ENCODE data around the gene GPBP1L1.
"Not testable (repeated sequence)": the region's sequence is repeated elsewhere in the genome, so short reads cannot be mapped to it uniquely, and the experiment has no call there.

The GPBP1L1 gene

DNA sequence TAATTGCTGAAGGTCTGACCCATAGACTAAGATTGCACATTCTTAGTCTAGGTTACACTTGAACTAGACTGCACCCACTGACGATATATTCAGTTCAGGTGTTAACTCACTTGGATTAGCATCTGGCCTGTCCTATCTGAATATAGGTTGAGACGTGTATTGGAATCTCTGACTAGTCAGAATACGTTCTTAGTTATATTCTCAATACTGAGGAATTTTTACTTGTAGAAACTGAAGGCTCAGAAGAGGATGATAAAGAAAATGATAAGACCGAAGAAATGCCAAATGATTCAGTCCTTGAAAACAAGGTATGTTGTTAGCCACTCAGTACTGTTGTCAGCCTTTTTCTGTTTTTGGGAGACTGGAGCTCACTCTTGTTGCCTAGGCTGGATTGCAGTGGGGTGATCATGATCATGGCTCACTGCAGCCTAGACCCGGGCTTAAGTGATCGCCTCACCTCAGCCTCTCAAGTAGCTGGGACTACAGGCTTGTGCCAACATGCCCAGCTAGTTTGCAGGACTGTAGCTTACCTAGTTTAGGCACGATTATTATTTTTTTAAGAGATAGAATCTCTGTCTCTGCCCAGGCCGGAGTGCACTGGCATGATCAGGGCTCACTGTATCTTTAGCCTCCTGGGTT is 73.3 kb downstream of the GPBP1L1 start:
- TF ChIP-seq, protein P1, sequence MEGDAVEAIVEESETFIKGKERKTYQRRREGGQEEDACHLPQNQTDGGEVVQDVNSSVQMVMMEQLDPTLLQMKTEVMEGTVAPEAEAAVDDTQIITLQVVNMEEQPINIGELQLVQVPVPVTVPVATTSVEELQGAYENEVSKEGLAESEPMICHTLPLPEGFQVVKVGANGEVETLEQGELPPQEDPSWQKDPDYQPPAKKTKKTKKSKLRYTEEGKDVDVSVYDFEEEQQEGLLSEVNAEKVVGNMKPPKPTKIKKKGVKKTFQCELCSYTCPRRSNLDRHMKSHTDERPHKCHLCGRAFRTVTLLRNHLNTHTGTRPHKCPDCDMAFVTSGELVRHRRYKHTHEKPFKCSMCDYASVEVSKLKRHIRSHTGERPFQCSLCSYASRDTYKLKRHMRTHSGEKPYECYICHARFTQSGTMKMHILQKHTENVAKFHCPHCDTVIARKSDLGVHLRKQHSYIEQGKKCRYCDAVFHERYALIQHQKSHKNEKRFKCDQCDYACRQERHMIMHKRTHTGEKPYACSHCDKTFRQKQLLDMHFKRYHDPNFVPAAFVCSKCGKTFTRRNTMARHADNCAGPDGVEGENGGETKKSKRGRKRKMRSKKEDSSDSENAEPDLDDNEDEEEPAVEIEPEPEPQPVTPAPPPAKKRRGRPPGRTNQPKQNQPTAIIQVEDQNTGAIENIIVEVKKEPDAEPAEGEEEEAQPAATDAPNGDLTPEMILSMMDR (IDR thresholded peaks at IDR 0.05; ENCODE audit: low read depth, low read length, missing control alignments) = no peak
- no peak overlapping the region for H3K4me3 ChIP-seq (ENCODE audit: low read depth, low read length)
- DNase-seq (ENCODE audit: low read depth) = no peak

DNA sequence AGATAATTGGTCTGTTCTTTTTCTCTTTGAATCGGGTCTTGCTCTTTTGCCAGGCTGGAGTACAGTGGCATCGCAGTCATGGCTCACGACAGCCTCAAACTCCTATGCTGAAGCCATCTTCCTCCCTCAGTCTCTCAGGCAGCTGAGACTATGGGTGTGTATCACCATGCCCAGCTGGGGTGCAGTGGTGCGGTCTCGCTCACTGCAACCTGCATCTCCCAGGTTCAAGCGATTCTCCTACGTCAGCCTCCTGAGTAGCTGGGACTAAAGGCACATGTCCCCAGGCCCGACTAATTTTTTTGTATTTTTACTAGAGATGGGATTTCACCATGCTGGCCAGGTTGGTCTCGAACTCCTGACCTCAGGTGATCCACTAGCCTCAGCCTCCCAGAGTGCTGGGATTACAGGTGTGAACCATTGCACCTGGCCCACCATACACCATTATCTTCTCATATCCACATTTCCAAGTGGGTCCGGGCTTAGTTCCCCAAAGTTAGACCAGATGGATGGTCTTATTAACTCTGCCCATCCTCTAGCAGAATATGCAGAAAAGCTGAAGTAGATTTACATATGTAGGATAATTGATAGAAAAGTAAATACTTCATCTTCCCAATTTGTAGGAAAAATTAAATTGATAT is 75.6 kb downstream of the GPBP1L1 start:
- TF ChIP-seq, protein P1 (IDR thresholded peaks at IDR 0.05; ENCODE audit: low read depth, low read length, missing control alignments) = no peak
- no peak overlapping the region for H3K4me3 ChIP-seq (ENCODE audit: low read depth, low read length)
- no peak for DNase-seq (ENCODE audit: low read depth)

DNA sequence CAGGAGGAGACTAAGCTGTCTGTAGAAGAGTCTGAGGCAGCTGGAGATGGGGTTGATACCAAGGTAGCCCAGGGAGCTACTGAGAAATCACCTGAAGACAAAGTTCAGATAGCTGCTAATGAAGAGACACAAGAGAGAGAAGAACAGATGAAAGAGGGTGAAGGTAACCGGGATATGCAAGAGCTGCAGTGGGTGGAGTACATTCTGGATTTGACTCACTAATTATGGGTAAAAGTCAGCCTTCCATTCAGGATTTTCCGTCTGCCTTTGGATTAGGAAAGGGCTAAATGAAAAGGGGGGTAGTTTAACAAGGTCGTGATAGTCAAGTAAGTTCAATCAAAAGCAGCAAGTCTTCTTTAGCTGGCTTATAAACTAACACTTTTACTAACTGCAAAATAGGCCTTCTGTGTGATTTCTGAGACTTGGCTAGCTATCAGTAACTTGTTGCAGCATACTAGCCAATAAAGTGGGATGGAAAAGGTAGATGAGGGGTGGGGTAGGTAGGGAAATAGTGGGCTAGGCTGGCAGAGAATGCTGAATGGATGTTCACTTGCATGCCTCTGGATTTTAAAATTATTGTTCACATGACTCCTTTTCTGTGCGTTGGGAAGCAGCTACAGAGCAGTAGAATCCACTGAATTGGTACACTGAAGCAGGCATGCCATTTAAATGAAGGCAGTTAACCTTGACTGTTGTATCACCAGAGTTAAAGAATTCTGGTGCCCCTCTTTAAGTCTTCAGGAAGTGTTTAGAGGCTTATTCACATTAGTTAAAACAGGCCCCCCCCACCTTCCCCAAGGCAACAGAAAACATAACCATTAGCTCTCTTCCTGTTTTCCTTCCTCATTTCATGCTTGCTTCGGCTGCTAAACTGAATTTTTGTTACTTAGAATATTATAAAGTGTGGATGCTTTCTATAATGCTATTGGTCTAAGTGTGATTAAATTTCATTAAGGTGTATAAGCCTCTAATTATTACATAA is 77.9 kb downstream of the GPBP1L1 start:
- DNase-seq (ENCODE audit: low read depth) = no peak
- H3K4me3 ChIP-seq (ENCODE audit: low read depth, low read length) = no peak overlapping the region
- TF ChIP-seq, protein P1 (IDR thresholded peaks at IDR 0.05; ENCODE audit: low read depth, low read length, missing control alignments) = no peak

DNA sequence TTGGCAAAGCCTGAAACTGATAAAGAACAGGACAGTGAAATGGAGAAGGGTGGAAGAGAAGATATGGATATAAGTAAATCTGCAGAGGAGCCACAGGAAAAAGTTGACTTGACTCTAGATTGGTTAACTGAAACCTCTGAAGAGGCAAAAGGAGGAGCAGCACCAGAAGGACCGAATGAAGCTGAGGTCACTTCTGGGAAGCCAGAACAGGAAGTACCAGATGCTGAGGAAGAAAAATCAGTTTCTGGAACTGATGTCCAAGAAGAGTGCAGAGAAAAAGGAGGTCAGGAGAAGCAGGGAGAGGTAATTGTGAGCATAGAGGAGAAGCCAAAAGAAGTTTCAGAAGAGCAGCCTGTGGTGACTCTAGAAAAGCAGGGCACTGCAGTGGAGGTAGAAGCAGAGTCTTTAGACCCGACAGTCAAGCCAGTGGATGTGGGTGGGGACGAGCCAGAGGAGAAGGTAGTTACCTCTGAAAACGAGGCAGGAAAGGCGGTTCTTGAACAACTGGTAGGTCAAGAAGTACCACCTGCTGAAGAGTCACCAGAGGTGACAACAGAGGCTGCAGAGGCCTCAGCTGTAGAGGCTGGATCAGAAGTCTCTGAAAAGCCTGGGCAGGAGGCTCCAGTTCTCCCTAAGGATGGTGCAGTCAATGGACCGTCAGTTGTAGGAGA is 78.8 kb downstream of the GPBP1L1 start:
- TF ChIP-seq, protein P1 (IDR thresholded peaks at IDR 0.05; ENCODE audit: low read depth, low read length, missing control alignments) = no peak
- no peak for DNase-seq (ENCODE audit: low read depth)
- no peak overlapping the region for H3K4me3 ChIP-seq (ENCODE audit: low read depth, low read length)

DNA sequence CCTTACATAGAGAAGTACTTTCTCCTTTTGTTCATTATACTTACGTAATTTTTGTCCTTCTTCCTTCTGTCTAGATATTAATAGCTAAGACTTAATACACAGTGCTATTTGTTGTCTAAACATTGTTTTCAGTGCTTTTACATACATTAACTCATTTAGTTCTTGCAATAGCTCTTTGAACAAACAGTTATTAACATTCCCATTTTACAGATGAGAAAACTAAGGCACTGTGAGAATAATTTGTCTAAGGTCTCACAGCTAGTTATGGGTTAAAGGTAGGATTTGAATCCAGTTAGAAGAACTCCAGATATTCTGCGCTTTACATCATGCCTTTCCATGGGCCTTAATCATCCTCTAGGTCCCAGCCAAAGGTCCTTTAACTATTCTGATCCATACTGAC is 82.1 kb downstream of the GPBP1L1 start:
- DNase-seq (ENCODE audit: low read depth) = no peak
- TF ChIP-seq, protein P1 (IDR thresholded peaks at IDR 0.05; ENCODE audit: low read depth, low read length, missing control alignments) = no peak
- no peak overlapping the region for H3K4me3 ChIP-seq (ENCODE audit: low read depth, low read length)

DNA sequence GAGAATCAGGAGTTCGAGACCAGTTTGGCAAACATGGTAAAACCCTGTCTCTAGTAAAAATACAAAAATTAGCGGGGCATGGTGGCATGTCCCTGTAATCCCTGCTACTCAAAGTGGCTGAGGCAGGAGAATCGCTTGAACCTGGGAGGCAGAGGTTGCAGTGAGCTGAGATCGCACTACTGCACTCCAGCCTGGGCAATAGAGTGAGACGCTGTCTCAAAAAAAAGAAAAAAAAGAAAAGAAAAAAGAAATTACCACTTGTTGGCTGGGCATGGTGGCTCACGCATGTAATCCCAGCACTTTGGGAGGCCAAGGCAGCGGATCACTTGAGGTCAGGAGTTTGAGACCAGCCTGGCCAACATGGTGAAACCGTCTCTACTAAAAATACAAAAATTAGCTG is 89.6 kb downstream of the GPBP1L1 start:
- not testable (repeated sequence) for DNase-seq (ENCODE audit: low read depth); H3K4me3 ChIP-seq (ENCODE audit: low read depth, low read length)

DNA sequence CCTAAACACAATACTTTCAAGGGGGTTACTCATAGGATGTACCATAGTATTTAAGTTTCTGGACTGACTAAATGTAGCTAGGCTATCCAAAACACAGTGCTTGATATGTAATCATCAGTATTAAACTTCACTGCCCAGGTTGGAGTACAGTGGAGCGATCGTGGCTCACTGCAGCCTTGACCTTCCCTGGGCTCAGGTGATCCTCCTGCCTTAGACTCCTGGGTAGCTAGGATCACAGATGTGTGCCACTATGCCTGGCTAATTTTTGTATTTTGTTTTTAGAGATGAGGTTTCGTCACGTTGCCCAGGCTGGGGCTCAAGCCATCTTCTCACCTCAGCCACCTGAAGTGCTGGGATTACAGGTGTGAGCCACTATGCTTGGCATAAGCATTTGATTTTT is 91.9 kb downstream of the GPBP1L1 start:
- H3K4me3 ChIP-seq (ENCODE audit: low read depth, low read length) = no peak overlapping the region
- no peak for DNase-seq (ENCODE audit: low read depth)
- TF ChIP-seq, protein P1 (IDR thresholded peaks at IDR 0.05; ENCODE audit: low read depth, low read length, missing control alignments) = no peak

Measured in GM12864 (cell line).